HG02885 (cell line): ENCODE measurements around the gene XPR1.
"Not testable (repeated sequence)": the region's sequence is repeated elsewhere in the genome, so short reads cannot be mapped to it uniquely, and the experiment has no call there.

ENCODE experiments used
- ATAC-seq: cut with Tn5 transposase; IDR thresholded peaks from one replicate; pipeline ENCODE4 v1.9.1; 2021; ENCODE audit warnings: mild to moderate bottlenecking; ENCODE audit not compliant: unreplicated experiment, poor library complexity

The XPR1 gene

DNA sequence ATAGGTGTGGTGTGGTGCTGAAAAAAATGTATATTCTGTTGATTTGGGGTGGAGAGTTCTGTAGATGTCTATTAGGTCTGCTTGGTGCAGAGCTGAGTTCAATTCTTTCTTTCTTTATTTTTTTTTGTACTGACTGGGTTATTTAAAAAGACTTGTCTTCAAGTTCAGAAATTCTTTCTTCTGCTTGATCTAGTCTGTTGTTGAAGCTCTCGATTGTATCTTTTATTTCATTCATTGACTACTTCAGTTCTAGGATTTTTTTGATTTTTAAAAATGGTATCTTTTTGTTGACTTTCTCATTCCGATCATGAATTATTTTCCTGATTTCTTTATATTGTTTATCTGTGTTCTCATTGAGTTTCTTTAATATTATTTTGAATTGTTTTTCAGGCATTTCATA, 70.6 kb downstream of the XPR1 start:
- ATAC-seq: not testable (repeated sequence)

DNA sequence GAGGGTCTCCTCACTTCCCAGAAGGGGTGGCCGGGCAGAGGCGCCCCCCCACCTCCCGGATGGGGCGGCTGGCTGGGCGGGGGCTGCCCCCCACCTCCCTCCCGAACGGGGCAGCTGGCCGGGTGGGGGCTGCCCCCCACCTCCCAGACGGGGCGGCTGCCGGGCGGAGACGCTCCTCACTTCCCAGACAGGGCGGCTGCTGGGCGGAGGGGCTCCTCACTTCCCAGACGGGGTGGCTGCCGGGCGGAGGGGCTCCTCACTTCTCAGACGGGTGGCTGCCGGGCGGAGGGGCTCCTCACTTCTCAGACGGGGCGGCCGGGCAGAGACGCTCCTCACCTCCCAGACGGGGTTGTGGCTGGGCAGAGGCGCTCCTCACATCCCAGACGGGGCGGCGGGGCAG, 78.9 kb downstream of the XPR1 start:
- not testable (repeated sequence) for ATAC-seq

DNA sequence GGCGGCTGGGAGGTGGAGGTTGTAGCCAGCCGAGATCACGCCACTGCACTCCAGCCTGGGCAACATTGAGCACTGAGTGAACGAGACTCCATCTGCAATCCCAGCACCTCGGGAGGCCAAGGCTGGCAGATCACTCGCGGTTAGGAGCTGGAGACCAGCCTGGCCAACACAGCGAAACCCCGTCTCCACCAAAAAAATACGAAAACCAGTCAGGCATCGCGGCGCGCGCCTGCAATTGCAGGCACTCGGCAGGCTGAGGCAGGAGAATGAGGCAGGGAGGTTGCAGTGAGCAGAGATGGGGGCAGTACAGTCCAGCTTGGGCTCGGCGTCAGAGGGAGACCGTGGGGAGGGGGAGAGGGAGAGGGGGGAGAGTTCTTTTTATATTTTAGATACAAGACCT, 79.4 kb downstream of the XPR1 start:
- not testable (repeated sequence) for ATAC-seq

DNA sequence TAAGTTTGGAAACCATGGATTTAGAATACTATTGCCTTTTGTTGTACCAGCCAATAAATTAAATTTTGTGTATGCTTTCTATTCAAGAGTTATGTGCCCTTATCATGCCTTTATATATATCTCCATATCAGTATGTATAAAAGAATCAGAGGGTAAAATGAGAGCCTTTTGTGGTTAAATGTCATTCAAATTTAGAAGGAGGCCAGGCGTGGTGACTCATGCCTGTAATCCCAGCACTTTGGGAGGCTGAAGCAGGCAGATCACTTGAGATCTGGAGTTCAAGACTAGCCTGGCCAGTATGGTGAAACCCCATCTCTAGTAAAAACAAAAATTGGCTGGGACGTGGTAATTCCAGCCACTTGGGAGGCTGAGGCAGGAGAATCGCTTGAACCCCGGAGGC, 88.9 kb downstream of the XPR1 start:
- ATAC-seq: no peak

DNA sequence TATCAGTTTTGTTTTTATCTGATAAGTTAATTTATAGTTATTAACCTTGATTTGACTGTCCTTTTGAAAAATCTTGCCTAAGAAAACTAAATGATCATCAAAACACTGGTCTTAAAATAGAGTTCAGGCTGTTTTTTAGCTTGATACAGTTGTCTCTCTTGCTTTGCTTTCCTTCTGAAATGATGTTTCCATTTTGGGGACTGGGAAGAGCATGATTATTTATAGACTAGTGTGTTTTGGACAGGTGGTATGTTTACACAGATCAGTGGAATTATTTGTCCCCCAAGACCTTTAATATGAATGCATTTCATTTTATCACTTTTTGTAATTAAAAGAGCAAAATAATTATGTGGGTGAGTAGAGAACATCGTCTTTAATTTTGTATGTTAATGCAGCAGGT, 90.8 kb downstream of the XPR1 start:
- ATAC-seq: no peak

DNA sequence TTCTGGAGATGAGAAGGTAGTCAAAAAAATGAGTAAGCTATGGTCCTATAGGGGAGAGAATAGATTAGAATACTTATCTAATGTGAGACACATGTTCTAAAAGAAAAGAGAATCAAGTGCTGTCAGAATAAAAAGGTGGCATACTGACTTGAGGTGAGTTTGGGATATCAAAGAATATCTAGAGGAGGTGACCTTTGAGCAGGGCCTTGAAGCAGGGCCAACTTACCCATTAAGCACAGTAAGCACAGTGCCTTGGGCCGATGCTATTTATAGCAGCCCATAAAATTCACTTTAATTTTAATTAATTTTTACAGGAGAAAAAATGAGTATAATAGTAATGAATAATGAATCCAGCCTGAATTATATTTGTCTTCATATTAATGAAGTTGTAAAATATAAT, 92.2 kb downstream of the XPR1 start:
- ATAC-seq: no peak

DNA sequence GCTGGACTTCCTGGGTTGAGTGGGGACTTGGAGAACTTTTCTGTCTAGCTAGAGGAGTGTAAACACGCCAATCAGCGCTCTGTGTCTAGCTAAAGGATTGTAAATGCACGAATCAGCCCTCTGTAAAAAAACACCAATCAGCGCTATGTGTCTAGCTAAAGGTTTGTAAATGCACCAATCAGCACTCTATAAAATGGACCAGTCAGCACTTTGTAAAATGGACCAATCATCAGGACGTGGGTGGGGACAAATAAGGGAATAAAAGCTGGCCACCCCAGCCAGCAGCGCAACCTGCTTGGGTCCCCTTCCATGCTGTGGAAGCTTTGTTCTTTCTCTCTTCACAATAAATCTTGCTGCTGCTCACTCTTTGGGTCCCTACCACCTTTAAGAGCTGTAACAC, 94.2 kb downstream of the XPR1 start:
- not testable (repeated sequence) for ATAC-seq

DNA sequence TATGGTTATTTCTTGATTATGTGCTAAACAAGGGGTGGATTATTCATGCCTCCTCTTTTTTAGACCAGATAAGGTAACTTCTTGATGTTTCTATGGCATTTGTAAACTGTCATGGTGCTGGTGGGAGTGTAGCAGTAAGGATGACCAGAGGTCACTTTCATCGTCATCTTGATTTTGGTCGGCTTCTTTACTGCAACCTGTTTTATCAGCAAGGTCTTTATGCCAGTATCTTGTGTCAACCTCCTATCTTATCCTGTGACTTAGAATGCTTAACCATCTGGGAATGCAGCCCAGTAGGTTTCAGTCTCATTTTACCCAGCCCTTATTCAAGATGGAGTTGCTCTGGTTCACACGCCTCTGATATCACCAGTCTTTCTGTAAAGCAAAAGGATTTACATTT, 95.9 kb downstream of the XPR1 start:
- ATAC-seq: not testable (repeated sequence)

DNA sequence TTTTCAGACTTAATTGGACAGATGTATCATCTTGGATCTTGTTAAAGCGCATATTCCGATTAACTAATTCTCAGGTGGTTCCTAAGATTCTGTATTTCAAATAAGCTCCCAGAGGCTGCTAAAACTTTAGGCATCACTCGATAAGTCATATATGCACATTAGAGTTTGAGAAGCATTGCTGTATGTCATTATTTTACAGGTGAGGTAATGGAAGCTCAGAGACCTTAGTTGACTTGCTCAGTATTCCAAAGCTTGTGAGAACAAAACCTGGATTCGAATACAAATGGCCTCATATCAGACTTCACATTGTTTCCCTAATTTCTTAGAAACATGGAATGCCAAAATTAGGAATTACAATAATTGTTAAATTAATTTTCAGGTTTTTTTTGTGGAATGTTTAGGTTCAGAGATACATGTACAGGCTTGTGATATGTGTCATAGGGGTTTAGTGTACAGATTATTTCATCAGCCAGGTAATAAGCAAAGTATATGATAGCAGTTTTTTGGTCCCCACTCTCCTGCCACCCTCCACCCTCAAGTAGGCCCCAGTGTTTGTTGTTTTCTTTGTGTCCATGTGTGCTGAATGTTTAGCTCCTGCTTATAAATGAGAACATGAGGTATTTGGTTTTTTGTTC, 96.8 kb downstream of the XPR1 start:
- ATAC-seq: no peak

DNA sequence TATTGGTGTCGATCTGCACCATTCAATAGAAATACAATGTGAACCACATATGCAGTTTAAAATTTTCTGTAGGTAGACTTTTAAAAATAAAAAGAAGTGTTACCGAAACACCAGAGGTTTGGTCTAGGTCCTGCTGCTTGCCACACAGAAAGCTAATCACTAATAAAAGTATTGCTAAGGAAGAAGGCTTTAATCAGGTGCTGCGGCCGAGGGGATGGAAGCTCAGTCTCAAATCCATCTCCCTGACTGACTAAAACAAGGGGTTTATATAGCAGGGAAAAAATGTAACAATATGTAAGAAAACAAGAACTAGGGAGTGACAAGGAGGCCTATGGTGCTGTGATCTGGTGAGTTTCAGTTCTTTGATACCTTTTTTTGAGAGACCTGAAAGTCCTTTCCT, 99.3 kb downstream of the XPR1 start:
- no peak for ATAC-seq

DNA sequence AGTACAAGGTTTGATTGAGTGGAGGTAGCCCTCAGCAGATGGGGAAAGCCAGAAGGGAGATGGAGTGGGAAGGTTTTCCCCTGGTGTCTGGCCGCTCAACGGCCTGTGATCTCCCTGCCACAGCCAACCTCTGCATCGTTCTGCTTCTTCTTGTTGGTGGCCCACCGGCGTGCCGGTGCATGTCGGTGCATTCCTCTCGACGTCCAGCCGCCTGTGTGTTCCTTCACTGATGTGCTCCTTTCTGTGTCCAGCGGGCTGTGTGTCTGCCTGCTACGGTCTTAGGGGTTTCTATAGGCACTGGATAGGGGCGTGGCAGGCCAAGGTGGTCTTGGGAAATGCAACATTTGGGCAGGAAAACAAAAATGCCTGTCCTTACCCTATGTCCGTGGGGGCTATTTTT, 101.0 kb downstream of the XPR1 start:
- ATAC-seq: no peak

DNA sequence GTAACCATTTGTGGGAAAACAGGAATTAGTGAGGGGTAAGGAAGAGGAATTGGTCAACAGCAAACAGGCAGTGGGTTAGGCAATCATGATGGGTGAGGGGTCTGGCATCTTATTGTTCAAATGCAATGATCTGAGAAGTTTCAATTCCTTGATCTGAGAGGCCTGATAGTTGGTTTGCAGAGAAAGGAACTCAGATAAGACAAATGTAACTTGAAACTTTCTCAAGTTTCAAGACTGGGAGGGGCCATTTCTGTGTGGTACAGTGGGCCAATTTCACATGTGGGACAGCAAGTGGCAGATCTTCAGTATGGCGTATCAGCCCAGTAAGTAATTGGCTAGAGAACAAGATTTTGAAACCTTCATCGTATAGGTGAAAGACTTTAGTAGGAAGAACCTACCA, 102.5 kb downstream of the XPR1 start:
- no peak for ATAC-seq

DNA sequence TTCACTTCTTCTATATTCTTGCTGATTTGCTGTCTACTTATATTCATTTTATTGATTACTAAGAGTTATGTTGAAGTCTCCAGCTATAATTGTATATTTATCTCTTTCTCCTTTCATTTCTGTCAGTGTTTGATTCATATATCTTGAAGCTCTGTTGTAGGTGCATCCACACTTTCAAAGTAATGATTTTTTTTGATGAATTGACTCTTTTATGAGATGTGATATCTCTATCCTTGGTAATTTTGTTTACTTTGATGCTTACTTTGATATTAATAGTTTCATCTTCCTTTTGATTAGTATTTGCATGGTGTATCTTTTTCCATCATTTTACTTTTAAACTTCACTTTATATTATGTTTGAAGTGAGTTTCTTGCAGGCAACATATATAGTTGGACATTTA, 110.8 kb downstream of the XPR1 start:
- no peak for ATAC-seq

DNA sequence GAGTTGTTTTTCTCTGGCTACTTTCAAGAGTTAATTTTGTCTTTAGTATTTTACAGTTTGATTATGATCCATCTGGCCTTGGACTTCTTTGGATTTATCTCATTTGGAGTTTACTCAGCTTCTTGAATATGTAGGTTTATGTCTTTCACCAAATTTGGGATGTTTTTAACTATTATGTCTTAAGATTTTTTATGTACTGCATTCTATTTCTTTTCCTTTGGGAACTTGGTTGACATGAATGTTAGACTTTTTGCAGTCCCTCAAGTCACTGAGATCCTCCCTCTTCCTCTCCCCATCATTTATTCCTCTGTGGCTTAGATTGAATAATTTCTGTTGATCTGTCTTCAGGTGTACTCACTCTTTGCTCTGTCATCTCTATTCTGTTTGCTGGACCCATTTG, 112.0 kb downstream of the XPR1 start:
- ATAC-seq: no peak

DNA sequence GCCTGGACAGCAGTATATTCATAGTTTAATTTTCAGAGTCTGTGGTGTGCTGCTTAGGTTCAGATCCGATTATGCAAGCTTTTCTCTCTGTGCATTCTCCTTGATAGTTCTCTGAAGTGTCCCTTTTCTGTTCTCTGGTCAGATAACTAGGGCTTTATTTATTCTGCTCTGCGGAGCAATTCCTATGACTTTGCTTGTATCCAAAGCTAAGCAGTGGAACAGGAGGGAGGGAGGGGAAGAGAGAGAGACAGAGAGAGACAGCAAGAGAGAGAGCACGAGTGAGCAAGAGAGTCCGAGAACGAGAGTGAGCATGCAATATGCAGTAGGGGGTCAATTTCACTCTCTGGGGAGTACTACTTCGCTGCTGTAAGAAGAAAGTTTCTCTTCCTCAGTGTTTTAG, 113.3 kb downstream of the XPR1 start:
- ATAC-seq: no peak

DNA sequence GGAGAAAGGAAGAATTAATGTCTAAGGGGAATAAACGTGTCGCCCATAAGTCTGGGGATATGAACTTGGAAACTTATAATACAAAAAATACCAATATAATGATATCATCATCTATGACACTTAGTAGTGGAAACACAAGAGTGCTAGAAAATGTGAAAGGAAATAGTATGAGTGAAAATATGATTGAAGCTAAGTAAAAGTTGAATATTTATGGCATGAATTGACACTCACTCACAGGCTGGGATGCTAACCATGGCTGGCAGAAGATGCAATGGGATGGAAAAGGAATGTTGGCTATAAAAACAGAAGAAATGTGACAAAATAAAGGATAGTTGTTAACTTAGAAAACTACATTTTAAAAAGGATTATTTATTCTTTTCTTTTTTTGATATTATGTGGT, 120.1 kb downstream of the XPR1 start:
- no peak for ATAC-seq

DNA sequence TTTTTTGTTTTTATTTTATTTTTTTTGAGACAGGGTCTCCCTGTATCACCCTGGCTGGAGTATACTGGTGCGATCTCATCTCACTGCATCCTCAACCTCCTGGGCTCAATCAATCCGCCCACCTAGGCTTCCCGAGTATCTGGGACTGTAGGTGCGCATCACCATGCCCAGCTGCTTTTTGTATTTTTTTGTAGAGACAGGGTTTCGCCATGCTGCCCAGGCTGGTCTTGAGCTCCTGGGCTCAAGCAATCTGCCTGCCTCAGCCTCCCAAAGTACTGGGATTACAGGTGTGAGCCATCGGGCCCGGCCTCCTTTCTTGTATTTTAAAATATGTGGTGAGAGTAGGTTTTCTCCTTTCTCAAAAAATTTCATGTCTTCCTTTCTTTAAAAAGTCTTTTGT, 122.6 kb downstream of the XPR1 start:
- no peak for ATAC-seq

DNA sequence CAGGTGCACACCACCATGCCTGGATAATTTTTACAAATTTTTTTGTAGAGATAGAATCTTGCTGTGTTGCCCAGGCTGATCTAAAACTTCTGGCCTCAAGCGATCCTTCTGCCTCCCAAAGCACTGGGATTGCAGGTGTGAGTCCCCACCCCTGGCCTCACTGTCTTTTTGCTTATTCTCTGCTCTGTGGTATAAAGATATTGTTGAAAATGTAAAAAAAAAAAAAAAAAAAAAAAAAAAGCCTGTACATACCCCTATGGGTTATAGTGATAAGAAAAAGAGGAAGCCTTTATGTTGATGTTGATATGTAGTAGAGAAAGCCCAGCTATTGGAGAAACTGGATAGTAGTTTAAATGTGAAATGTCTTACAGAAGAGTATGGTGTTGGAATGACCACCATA, 125.8 kb downstream of the XPR1 start:
- no peak for ATAC-seq

DNA sequence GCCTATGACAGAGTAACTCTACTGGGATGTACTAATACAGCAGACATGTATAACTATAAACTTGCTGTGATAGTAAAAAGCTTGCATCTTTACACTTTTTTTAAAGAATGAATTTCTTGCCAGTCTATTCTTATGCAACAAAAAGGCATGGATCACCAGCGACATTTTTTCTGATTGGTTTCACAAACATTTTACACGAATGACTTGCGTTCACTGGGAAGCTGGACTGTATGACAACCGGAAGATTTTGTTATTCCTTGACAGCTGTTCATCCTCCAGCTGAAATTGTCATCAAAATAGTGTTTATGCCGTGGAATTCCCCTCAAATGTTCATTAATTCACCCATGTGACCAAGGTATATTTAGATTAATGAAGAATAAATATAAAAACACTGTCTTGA, 131.0 kb downstream of the XPR1 start:
- no peak for ATAC-seq

DNA sequence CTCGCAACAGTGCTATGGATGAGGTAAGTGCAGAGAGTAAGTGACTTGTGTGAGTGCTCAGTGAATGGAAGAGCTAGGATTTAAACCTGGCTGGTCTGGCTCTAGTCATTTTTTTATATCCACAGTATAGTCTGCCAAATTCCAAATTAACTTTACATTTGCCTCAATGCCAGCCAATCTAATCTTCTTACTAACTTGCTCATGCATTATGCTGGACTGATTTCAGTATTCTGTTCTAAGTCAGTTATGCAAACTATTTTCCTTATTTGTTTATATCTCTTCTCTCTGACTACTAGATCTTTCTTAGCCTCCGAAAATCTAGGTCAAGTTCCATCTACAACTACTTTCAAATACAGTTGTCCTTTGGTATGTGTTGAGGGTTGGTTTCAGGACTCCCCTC, 133.3 kb downstream of the XPR1 start:
- no peak for ATAC-seq

DNA sequence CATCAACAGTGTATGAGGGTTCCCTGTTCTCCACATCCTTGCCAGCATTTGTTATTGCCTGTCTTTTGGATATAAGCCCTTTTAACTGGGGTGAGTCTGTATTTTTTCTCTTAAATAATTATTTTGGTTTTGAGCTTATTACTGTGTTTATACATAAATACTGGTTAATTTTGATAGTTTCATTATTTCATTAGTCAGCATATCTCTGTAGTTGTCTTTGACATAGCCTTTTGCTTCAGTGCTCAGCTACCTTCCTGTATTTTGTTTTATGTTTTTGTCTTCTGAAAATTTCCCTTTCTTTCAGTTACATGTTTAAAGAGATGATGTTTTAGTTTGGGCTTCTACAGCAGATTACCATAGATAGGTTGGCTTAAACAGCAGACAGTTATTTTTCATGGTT, 138.1 kb downstream of the XPR1 start:
- ATAC-seq: no peak

DNA sequence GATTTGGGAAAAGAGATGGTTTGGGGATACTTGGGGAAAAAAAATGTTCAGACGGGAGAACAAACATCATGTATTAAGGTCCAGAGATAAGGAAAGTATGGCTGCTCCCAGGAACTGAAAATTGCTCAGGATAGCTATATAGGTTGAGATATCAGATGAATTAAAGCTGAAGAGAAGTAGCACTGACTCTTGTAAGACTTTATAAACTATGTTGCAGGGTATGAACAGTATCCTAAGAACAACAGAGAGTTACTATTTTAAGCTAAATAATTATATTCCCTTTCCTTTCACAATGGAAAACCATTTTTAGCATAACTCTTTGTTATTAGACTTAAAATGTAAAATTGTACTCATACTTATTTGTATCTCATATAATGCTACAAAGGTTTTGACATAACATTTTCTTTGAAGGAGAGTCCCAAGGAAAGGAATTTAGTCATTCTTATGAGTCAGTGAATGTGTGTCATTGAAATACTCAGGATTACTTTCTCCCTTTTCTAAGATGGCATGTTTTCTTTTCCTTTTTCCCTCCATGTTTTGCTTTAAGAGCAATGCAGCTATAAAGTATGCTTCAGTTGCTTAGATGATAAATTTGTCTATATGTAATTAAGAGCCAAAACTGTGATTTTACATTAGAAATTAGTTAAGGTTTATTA, 141.5 kb downstream of the XPR1 start:
- ATAC-seq: no peak
